ENCODE results near the gene GAR1.
A peak's percentile ranks its signal among the peaks of the same experiment; 100 is the strongest.

GAR1 gene

GRCh38 chr4:109815151-109816081 lies at the start of gene GAR1:
TSS of gene GAR1 (plus strand) at chr4:109815762. CDS start at chr4:109816165, 403 bp downstream.
- CTCF ChIA-PET: interaction anchor here (0.8 to 1.4 kb wide), 2 partner anchors 11 to 12 kb away, joined by 3 to 7 read pairs; partner anchors contain the start of gene RRH
- peak within 1 kb of the TSS; percentile 38 for H3K27ac ChIP-seq (ENCODE audit: extremely low read depth, low read depth, low read length)
- TF ChIP-seq ZNF518A (tag by site-specific recombination; conservative IDR thresholded peaks at IDR 0.05; ENCODE audit: low read depth): peak; percentile 86
- TF ChIP-seq GLI2 (tag by site-specific recombination; IDR thresholded peaks at IDR 0.05; ENCODE audit: borderline replicate concordance, low read depth): no peak
- TF ChIP-seq GFI1B (tag by site-specific recombination; IDR thresholded peaks at IDR 0.05): no peak
- peak; percentile 79 for TF ChIP-seq FEZF1 (tag by site-specific recombination; IDR thresholded peaks at IDR 0.05)
- TF ChIP-seq, protein P1, sequence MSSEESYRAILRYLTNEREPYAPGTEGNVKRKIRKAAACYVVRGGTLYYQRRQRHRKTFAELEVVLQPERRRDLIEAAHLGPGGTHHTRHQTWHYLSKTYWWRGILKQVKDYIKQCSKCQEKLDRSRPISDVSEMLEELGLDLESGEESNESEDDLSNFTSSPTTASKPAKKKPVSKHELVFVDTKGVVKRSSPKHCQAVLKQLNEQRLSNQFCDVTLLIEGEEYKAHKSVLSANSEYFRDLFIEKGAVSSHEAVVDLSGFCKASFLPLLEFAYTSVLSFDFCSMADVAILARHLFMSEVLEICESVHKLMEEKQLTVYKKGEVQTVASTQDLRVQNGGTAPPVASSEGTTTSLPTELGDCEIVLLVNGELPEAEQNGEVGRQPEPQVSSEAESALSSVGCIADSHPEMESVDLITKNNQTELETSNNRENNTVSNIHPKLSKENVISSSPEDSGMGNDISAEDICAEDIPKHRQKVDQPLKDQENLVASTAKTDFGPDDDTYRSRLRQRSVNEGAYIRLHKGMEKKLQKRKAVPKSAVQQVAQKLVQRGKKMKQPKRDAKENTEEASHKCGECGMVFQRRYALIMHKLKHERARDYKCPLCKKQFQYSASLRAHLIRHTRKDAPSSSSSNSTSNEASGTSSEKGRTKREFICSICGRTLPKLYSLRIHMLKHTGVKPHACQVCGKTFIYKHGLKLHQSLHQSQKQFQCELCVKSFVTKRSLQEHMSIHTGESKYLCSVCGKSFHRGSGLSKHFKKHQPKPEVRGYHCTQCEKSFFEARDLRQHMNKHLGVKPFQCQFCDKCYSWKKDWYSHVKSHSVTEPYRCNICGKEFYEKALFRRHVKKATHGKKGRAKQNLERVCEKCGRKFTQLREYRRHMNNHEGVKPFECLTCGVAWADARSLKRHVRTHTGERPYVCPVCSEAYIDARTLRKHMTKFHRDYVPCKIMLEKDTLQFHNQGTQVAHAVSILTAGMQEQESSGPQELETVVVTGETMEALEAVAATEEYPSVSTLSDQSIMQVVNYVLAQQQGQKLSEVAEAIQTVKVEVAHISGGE (tag by site-specific recombination; conservative IDR thresholded peaks at IDR 0.05; ENCODE audit: low read depth): peak; percentile 91
- 0 out of 2 replicates have a peak, but pooled peaks have one; percentile 25 for TF ChIP-seq ATF2 (tag by site-specific recombination; IDR thresholded peaks at IDR 0.05; ENCODE audit: low read depth)
- TF ChIP-seq KLF16 (tag by site-specific recombination; IDR thresholded peaks at IDR 0.05): peak; percentile 77
- TF ChIP-seq, protein P2, sequence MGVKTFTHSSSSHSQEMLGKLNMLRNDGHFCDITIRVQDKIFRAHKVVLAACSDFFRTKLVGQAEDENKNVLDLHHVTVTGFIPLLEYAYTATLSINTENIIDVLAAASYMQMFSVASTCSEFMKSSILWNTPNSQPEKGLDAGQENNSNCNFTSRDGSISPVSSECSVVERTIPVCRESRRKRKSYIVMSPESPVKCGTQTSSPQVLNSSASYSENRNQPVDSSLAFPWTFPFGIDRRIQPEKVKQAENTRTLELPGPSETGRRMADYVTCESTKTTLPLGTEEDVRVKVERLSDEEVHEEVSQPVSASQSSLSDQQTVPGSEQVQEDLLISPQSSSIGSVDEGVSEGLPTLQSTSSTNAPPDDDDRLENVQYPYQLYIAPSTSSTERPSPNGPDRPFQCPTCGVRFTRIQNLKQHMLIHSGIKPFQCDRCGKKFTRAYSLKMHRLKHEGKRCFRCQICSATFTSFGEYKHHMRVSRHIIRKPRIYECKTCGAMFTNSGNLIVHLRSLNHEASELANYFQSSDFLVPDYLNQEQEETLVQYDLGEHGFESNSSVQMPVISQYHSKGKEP (tag by site-specific recombination; IDR thresholded peaks at IDR 0.05): peak; percentile 14; the same call in 1 of the 2 replicates
- peak; percentile 45; the same call in 1 of the 2 replicates for TF ChIP-seq ZNF341 (tag by site-specific recombination; IDR thresholded peaks at IDR 0.05; ENCODE audit: low read depth)
- TF ChIP-seq, protein P3, sequence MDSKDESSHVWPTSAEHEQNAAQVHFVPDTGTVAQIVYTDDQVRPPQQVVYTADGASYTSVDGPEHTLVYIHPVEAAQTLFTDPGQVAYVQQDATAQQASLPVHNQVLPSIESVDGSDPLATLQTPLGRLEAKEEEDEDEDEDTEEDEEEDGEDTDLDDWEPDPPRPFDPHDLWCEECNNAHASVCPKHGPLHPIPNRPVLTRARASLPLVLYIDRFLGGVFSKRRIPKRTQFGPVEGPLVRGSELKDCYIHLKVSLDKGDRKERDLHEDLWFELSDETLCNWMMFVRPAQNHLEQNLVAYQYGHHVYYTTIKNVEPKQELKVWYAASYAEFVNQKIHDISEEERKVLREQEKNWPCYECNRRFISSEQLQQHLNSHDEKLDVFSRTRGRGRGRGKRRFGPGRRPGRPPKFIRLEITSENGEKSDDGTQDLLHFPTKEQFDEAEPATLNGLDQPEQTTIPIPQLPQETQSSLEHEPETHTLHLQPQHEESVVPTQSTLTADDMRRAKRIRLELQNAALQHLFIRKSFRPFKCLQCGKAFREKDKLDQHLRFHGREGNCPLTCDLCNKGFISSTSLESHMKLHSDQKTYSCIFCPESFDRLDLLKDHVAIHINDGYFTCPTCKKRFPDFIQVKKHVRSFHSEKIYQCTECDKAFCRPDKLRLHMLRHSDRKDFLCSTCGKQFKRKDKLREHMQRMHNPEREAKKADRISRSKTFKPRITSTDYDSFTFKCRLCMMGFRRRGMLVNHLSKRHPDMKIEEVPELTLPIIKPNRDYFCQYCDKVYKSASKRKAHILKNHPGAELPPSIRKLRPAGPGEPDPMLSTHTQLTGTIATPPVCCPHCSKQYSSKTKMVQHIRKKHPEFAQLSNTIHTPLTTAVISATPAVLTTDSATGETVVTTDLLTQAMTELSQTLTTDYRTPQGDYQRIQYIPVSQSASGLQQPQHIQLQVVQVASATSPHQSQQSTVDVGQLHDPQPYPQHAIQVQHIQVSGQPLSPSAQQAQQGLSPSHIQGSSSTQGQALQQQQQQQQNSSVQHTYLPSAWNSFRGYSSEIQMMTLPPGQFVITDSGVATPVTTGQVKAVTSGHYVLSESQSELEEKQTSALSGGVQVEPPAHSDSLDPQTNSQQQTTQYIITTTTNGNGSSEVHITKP (tag by site-specific recombination; IDR thresholded peaks at IDR 0.05): peak; percentile 38
- TF ChIP-seq ZNF585B (tag by site-specific recombination; IDR thresholded peaks at IDR 0.05): no peak
- peak; percentile 31; the same call in 1 of the 2 replicates for TF ChIP-seq SCRT2 (tag by site-specific recombination; IDR thresholded peaks at IDR 0.05)
- TF ChIP-seq ZNF530 (tag by site-specific recombination; IDR thresholded peaks at IDR 0.05; ENCODE audit: low read depth): 0 out of 2 replicates have a peak, but pooled peaks have one; percentile 63
- TF ChIP-seq ZNF501 (tag by site-specific recombination; IDR thresholded peaks at IDR 0.05): peak; percentile 41
- TF ChIP-seq ZNF148 (tag by site-specific recombination; IDR thresholded peaks at IDR 0.05; ENCODE audit: borderline replicate concordance): no peak
- no peak for TF ChIP-seq ZNF157 (tag by site-specific recombination; IDR thresholded peaks at IDR 0.05)

More at GRCh38 chr4:109815151-109816081, at the start of gene GAR1:
- Histone ChIP-seq H3K4me3 (ENCODE audit: low read depth, low read length) (peak within 1 kb of the TSS; percentile 85), H3K4me1 (ENCODE audit: control insufficient read depth, insufficient read depth, low read length) (no peaks in the 10 kb centered on the region), H3K9me3 (ENCODE audit: control insufficient read depth, insufficient read depth, low read depth, low read length) (no peaks in the 10 kb centered on the region), H3K36me3 (ENCODE audit: control insufficient read depth in 2 of 2, insufficient read depth in 1 of 2, low read length in 2 of 2) (peaks cover 13 to 36% of the 10 kb centered on the region in 2 experiments)
- POLR2A ChIA-PET: interaction anchor here (0.5 to 1.3 kb wide), 5 partner anchors 17 to 287 kb away, joined by 3 to 5 read pairs (median 3); no protein-coding TSS in a partner anchor
